Memory B cell (primary cell): Measurements from ENCODE around the gene SPATA17.

ENCODE experiments used
- ATAC-seq: fragments of 150-1000 bp; cut with Tn5 transposase; 2 replicates; pipeline ENCODE4 v1.10.0; 2021; ENCODE audit warnings: low read depth, mild to moderate bottlenecking, moderate library complexity
- DNase-seq, 2 donors: peaks; one replicate each; pipeline ENCODE4 v3.0.0; 2022; ENCODE audit warnings: low spot score in 2 of 2
- H3K27ac Mint-ChIP-seq: one replicate; pipeline ENCODE4 v1.8.0; 2022; ENCODE audit warnings: mild to moderate bottlenecking, moderate library complexity, mixed read lengths
- H3K27me3 Mint-ChIP-seq: one replicate; pipeline ENCODE4 v1.8.0; 2022; ENCODE audit warnings: mixed read lengths
- H3K36me3 Mint-ChIP-seq: one replicate; pipeline ENCODE4 v1.8.0; 2022; ENCODE audit warnings: mild to moderate bottlenecking, mixed read lengths
- H3K4me1 Mint-ChIP-seq: one replicate; pipeline ENCODE4 v1.8.0; 2022; ENCODE audit warnings: mixed read lengths
- H3K4me3 Mint-ChIP-seq: one replicate; pipeline ENCODE4 v1.8.0; 2022; ENCODE audit warnings: mild to moderate bottlenecking, moderate library complexity, mixed read lengths
- H3K9me3 Mint-ChIP-seq: one replicate; pipeline ENCODE4 v1.8.0; 2022; ENCODE audit warnings: mixed read lengths

SPATA17 gene

DNA sequence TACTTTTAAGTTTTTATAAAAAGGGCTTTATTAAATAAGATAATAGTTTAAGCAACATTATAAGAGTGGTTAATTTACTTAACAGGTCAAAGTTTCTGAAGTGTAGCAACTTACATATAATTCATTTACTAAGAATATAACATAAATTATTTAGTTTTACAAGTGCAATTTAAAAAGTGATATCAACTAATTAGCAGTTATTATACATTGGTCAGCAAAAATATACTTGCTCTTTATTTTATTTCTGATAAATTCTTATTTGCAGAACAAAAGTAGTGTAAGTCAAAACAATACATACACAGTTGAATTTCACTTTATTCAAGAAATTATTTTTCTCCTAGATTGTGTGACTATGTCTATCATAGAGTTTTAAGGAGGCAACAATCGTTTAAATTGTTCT, 215.6 kb downstream of the SPATA17 start:
- Mint-ChIP-seq H3K4me1 (no peaks in the 10 kb centered on the region), H3K9me3 (no peaks in the 10 kb centered on the region)
- no peak for ATAC-seq

DNA sequence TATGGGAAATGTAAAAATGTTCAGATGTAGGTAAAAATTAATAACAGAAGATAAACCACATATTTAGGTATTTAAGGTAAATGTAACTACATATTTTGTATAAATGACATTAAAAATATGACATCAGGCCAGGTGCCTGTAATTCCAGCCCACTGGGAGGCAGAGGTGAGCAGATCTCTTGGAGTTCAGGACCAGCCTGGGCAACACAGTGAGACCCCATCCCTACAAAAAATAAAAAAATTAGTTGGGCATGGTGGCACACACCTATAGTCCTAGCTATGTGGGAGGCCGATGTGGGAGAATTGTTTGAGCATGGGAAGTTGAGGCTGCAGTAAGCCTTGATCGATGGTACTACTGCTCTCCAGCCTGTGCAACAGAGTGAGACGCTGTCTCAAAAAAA, 216.5 kb downstream of the SPATA17 start:
- no peaks in the 10 kb centered on the region for H3K27me3 Mint-ChIP-seq
- no peak overlapping the region for H3K4me3 Mint-ChIP-seq
- DNase-seq (no peak), ATAC-seq (no peak)
- no peak overlapping the region for H3K27ac Mint-ChIP-seq
- H3K9me3 Mint-ChIP-seq: no peaks in the 10 kb centered on the region
- no peaks in the 10 kb centered on the region for H3K4me1 Mint-ChIP-seq
- no peaks in the 10 kb centered on the region for H3K36me3 Mint-ChIP-seq

More for the DNA sequence above, 215.6 kb downstream of the SPATA17 start:
- Mint-ChIP-seq H3K27me3 (no peaks in the 10 kb centered on the region), H3K27ac (no peak overlapping the region), H3K4me3 (no peak overlapping the region), H3K36me3 (no peaks in the 10 kb centered on the region)
- DNase-seq: no peak

GRCh38 chr1:217856342-217857034, 225.3 kb downstream of the SPATA17 start:
- Mint-ChIP-seq H3K4me3 (no peak overlapping the region), H3K27me3 (no peaks in the 10 kb centered on the region), H3K4me1 (no peaks in the 10 kb centered on the region), H3K36me3 (no peaks in the 10 kb centered on the region), H3K27ac (no peak overlapping the region), H3K9me3 (peaks cover 6% of the 10 kb centered on the region)
- DNase-seq: no peak
- no peak for ATAC-seq

GRCh38 chr1:217857061-217857460, 225.9 kb downstream of the SPATA17 start:
- Mint-ChIP-seq H3K4me1 (no peaks in the 10 kb centered on the region), H3K36me3 (no peaks in the 10 kb centered on the region), H3K9me3 (peaks cover 6% of the 10 kb centered on the region), H3K4me3 (no peak overlapping the region), H3K27me3 (no peaks in the 10 kb centered on the region), H3K27ac (no peak overlapping the region)
- no peak for ATAC-seq
- DNase-seq: no peak

GRCh38 chr1:217861658-217862057, 230.5 kb downstream of the SPATA17 start:
- Mint-ChIP-seq H3K9me3 (peaks cover 6% of the 10 kb centered on the region), H3K4me1 (no peaks in the 10 kb centered on the region), H3K27me3 (no peaks in the 10 kb centered on the region), H3K27ac (no peak overlapping the region), H3K4me3 (no peak overlapping the region), H3K36me3 (no peaks in the 10 kb centered on the region)
- no peak for ATAC-seq
- no peak for DNase-seq

- Mint-ChIP-seq H3K27ac (no peak overlapping the region), H3K36me3 (no peaks in the 10 kb centered on the region), H3K4me3 (no peak overlapping the region), H3K27me3 (no peaks in the 10 kb centered on the region), H3K4me1 (no peaks in the 10 kb centered on the region), H3K9me3 (no peaks in the 10 kb centered on the region)
- DNase-seq: no peak
- ATAC-seq: no peak
Observed at GRCh38 chr1:217867446-217867995, 236.4 kb downstream of the SPATA17 start.

DNA sequence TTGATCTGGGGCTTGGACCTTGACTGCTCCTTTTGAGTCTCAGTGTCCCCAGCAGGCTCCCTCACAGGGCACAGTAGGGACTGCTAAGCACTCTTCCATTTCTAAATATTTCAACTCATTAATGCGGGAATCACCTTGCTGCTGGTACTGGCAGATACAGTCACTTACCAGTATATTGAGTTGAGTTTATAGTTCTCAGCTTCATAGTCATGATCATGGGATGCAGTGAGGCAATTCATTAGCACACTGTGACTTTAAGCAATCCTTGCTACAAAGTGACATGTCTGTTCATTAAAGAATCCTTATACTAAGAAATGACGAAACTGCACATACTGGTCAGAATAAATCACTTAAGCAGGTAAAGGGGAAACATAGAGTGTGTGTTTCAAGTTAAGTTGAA, 240.8 kb downstream of the SPATA17 start:
- no peak for DNase-seq
- no peak for ATAC-seq
- H3K4me3 Mint-ChIP-seq: no peak overlapping the region
- H3K4me1 Mint-ChIP-seq: no peaks in the 10 kb centered on the region
- H3K36me3 Mint-ChIP-seq: no peaks in the 10 kb centered on the region
- H3K27me3 Mint-ChIP-seq: no peaks in the 10 kb centered on the region
- no peak overlapping the region for H3K27ac Mint-ChIP-seq
- no peaks in the 10 kb centered on the region for H3K9me3 Mint-ChIP-seq

GRCh38 chr1:217875229-217875628, 244.1 kb downstream of the SPATA17 start:
- ATAC-seq (no peak), DNase-seq (no peak)
- Mint-ChIP-seq H3K9me3 (no peaks in the 10 kb centered on the region), H3K4me1 (no peaks in the 10 kb centered on the region), H3K4me3 (no peak overlapping the region), H3K36me3 (no peaks in the 10 kb centered on the region), H3K27ac (no peak overlapping the region), H3K27me3 (no peaks in the 10 kb centered on the region)

GRCh38 chr1:217876401-217876800, 245.3 kb downstream of the SPATA17 start:
- H3K4me3 Mint-ChIP-seq: no peak overlapping the region
- H3K4me1 Mint-ChIP-seq: no peaks in the 10 kb centered on the region
- H3K27me3 Mint-ChIP-seq: no peaks in the 10 kb centered on the region
- ATAC-seq: no peak
- H3K36me3 Mint-ChIP-seq: no peaks in the 10 kb centered on the region
- no peak overlapping the region for H3K27ac Mint-ChIP-seq
- no peaks in the 10 kb centered on the region for H3K9me3 Mint-ChIP-seq
- DNase-seq: no peak

GRCh38 chr1:217876896-217877295, 245.8 kb downstream of the SPATA17 start:
- H3K36me3 Mint-ChIP-seq: no peaks in the 10 kb centered on the region
- no peak for DNase-seq
- H3K27me3 Mint-ChIP-seq: no peaks in the 10 kb centered on the region
- H3K9me3 Mint-ChIP-seq: no peaks in the 10 kb centered on the region
- no peak overlapping the region for H3K4me3 Mint-ChIP-seq
- H3K4me1 Mint-ChIP-seq: no peaks in the 10 kb centered on the region
- ATAC-seq: no peak
- no peak overlapping the region for H3K27ac Mint-ChIP-seq

- Mint-ChIP-seq H3K4me1 (no peaks in the 10 kb centered on the region), H3K27ac (no peak overlapping the region), H3K9me3 (no peaks in the 10 kb centered on the region), H3K27me3 (no peaks in the 10 kb centered on the region), H3K4me3 (no peak overlapping the region), H3K36me3 (no peaks in the 10 kb centered on the region)
- ATAC-seq (no peak), DNase-seq (no peak)
Observed at GRCh38 chr1:217881131-217881543, 250.0 kb downstream of the SPATA17 start.

GRCh38 chr1:217881607-217882332, 250.6 kb downstream of the SPATA17 start:
- Mint-ChIP-seq H3K4me1 (no peaks in the 10 kb centered on the region), H3K9me3 (no peaks in the 10 kb centered on the region), H3K36me3 (no peaks in the 10 kb centered on the region), H3K27me3 (no peaks in the 10 kb centered on the region), H3K4me3 (no peak overlapping the region), H3K27ac (no peak overlapping the region)
- DNase-seq: no peak
- ATAC-seq: no peak

GRCh38 chr1:217885181-217885580, 254.0 kb downstream of the SPATA17 start:
- H3K4me3 Mint-ChIP-seq: no peak overlapping the region
- H3K36me3 Mint-ChIP-seq: no peaks in the 10 kb centered on the region
- peaks cover 3% of the 10 kb centered on the region for H3K27me3 Mint-ChIP-seq
- no peak overlapping the region for H3K27ac Mint-ChIP-seq
- no peaks in the 10 kb centered on the region for H3K4me1 Mint-ChIP-seq
- no peak for DNase-seq
- no peak for ATAC-seq
- no peaks in the 10 kb centered on the region for H3K9me3 Mint-ChIP-seq

GRCh38 chr1:217888328-217888727, 257.2 kb downstream of the SPATA17 start:
- Mint-ChIP-seq H3K9me3 (no peaks in the 10 kb centered on the region), H3K27ac (no peak overlapping the region), H3K27me3 (peaks cover 3% of the 10 kb centered on the region), H3K4me1 (no peaks in the 10 kb centered on the region), H3K36me3 (no peaks in the 10 kb centered on the region), H3K4me3 (no peak overlapping the region)
- ATAC-seq: no peak
- DNase-seq: no peak
